HepG2 (cell line): ENCODE data around the gene SLC2A13. TPM values are rescaled to one million over a fixed set of nuclear protein-coding genes. Genes with fewer than 3 reads are reported as not detected.

Source experiments
- ATAC-seq: fragments of 200-7000 bp; cut with Tn5 transposase; 3 replicates; pipeline ENCODE4 v1.9.1; 2020; ENCODE audit warnings: mild to moderate bottlenecking, moderate library complexity
- BruUV-seq: library from RNA; stranded (reverse); fragments of 400-500 nt; replicated peaks from 2 replicates; lab custom pipeline; 2021; lab: Mats Ljungman, UMichigan
- CTCF ChIA-PET: fragments of 300-600 bp; formaldehyde crosslinking; extraction: SDS; loops from one replicate; lab custom pipeline; 2021; ENCODE audit warnings: low total read pairs, inconsistent platforms, low intra/inter-chr PET ratio; lab: Yijun Ruan, JAX
- POLR2A ChIA-PET: fragments of 350-600 bp; sonication (Branson Sonifier 250); formaldehyde crosslinking; loops from one replicate; lab custom pipeline; 2020; ENCODE audit warnings: antibody characterized with exemption, inconsistent platforms; lab: Yijun Ruan, JAX
- DNase-seq: peaks from one replicate; pipeline ENCODE4 v3.0.0-alpha.2; 2015; ENCODE audit warnings: low spot score
- FAIRE-seq: peaks from 3 replicates; lab custom pipeline; 2011; peaks lifted over from hg19 to GRCh38; lab: Jason Lieb, UNC
- H2AFZ ChIP-seq: one replicate; pipeline ENCODE4 v1.6.1; 2011; ENCODE audit warnings: low read length, inconsistent platforms
- H3K27ac ChIP-seq: fragments of 300-600 bp; 3 replicates; pipeline ENCODE4 v1.8.0; 2011; ENCODE audit warnings: mixed run types, mild to moderate bottlenecking, mixed read lengths, low read length, inconsistent platforms; ENCODE audit not compliant: insufficient read depth; ENCODE audit errors: extremely low read length
- H3K27me3 ChIP-seq, 2 experiments: fragments of 200-600 bp in 1 of 2; 2 replicates in 1 of 2; 3 replicates in 1 of 2; pipeline versions ENCODE4 v1.6.0 to v1.8.0; 2011; ENCODE audit warnings: low read length in 2 of 2, mild to moderate bottlenecking in 2 of 2, moderate library complexity in 2 of 2, inconsistent platforms in 1 of 2; ENCODE audit not compliant: insufficient read depth in 2 of 2, control insufficient read depth in 1 of 2
- H3K36me3 ChIP-seq, 2 experiments: fragments of 200-600 bp in 1 of 2; replicated peaks in 1 of 2; 2 replicates in 1 of 2; 3 replicates in 1 of 2; pipeline versions ENCODE4 v1.5.1 to v1.8.0; 2011; ENCODE audit warnings: low read length in 2 of 2, inconsistent platforms in 1 of 2; ENCODE audit not compliant: insufficient read depth in 2 of 2, control insufficient read depth in 1 of 2
- H3K4me1 ChIP-seq: 2 replicates; pipeline ENCODE4 v1.5.1; 2012; ENCODE audit warnings: low read length, inconsistent platforms; ENCODE audit not compliant: insufficient read depth
- H3K4me2 ChIP-seq: 2 replicates; pipeline ENCODE4 v1.6.0; 2011; ENCODE audit warnings: low read depth, low read length, inconsistent platforms
- H3K4me3 ChIP-seq, 3 experiments: fragments of 200-600 bp in 1 of 3; sonication (generic), shearing (Covaris generic) in 1 of 3; replicated peaks in 1 of 3; 2 replicates each; pipeline ENCODE4 v1.5.1; 2011 to 2016; ENCODE audit warnings: low read length in 3 of 3, inconsistent platforms in 2 of 3, low read depth in 2 of 3, mild to moderate bottlenecking in 2 of 3, control low read depth in 1 of 3, mixed read lengths in 1 of 3; ENCODE audit not compliant: insufficient read depth in 1 of 3
- H3K79me2 ChIP-seq: one replicate; pipeline ENCODE4 v1.6.1; 2011; ENCODE audit warnings: low read length, inconsistent platforms; ENCODE audit not compliant: insufficient read depth
- H3K9ac ChIP-seq: 2 replicates; pipeline ENCODE4 v1.6.0; 2011; ENCODE audit warnings: mild to moderate bottlenecking, low read depth, low read length, inconsistent platforms; ENCODE audit not compliant: insufficient read depth
- H3K9me3 ChIP-seq: 2 replicates; pipeline ENCODE4 v1.5.1; 2012; ENCODE audit warnings: mild to moderate bottlenecking, low read length
- H4K20me1 ChIP-seq: 2 replicates; pipeline ENCODE4 v1.6.0; 2011; ENCODE audit warnings: inconsistent platforms, mild to moderate bottlenecking, low read length, moderate library complexity; ENCODE audit not compliant: insufficient read depth
- ATM ChIP-seq: fragments of 450-650 bp; IDR thresholded peaks from 2 replicates; pipeline ENCODE4 v1.7.1; 2017; ENCODE audit warnings: mild to moderate bottlenecking, borderline replicate concordance
- CCAR2 ChIP-seq: fragments of 200-400 bp; formaldehyde crosslinking; optimal IDR thresholded peaks from 2 replicates; pipeline ENCODE3; 2018; ENCODE audit warnings: low read depth, mild to moderate bottlenecking, low read length, moderate library complexity
- FOXA3 ChIP-seq: IDR thresholded peaks from 2 replicates; pipeline ENCODE4 v1.6.1; 2016; ENCODE audit warnings: missing genetic modification reagents, missing compliant biosample characterization
- HCFC1 ChIP-seq: fragments of 150-350 bp; IDR thresholded peaks from 2 replicates; pipeline ENCODE4 v1.6.1; 2014; ENCODE audit warnings: low read depth, low read length
- HMGA1 ChIP-seq: sonication (generic); formaldehyde crosslinking; conservative IDR thresholded peaks from 2 replicates; pipeline ENCODE4 v1.4.0; 2020; ENCODE audit warnings: missing genetic modification reagents
- HNRNPLL ChIP-seq: fragments of 200-400 bp; formaldehyde crosslinking; IDR thresholded peaks from 2 replicates; pipeline ENCODE4 v1.6.1; 2017; ENCODE audit warnings: mild to moderate bottlenecking, low read depth, low read length; ENCODE audit not compliant: poor library complexity, severe bottlenecking
- IKZF1 ChIP-seq: fragments of 450-650 bp; IDR thresholded peaks from 2 replicates; pipeline ENCODE4 v1.7.1; 2016
- IRX3 ChIP-seq: sonication (generic); formaldehyde crosslinking; IDR thresholded peaks from 2 replicates; pipeline ENCODE4 v1.8.1; 2023; ENCODE audit warnings: mild to moderate bottlenecking, low read depth, missing genetic modification reagents, borderline replicate concordance
- MED8 ChIP-seq: sonication (generic); formaldehyde crosslinking; IDR thresholded peaks from 2 replicates; pipeline ENCODE4 v1.8.1; 2023; ENCODE audit warnings: mild to moderate bottlenecking, missing genetic modification reagents; ENCODE audit not compliant: insufficient replicate concordance
- NFE2 ChIP-seq: sonication (generic); formaldehyde crosslinking; IDR thresholded peaks from 2 replicates; pipeline ENCODE4 v1.4.0; 2020; ENCODE audit warnings: missing genetic modification reagents
- PPARG ChIP-seq: conservative IDR thresholded peaks from 2 replicates; pipeline ENCODE4 v1.6.1; 2016; ENCODE audit warnings: missing biosample characterization, missing genetic modification reagents
- SRF ChIP-seq: IDR thresholded peaks from 2 replicates; pipeline ENCODE4 v1.6.1; 2011; ENCODE audit warnings: mild to moderate bottlenecking, low read depth, low read length, moderate library complexity
- U2AF1 ChIP-seq: fragments of 200-400 bp; formaldehyde crosslinking; optimal IDR thresholded peaks from 2 replicates; pipeline ENCODE3; 2017; ENCODE audit warnings: mild to moderate bottlenecking, low read depth, low read length
- ZNF207 ChIP-seq: fragments of 450-650 bp; IDR thresholded peaks from 2 replicates; pipeline ENCODE4 v1.6.1; 2016; ENCODE audit warnings: antibody characterized with exemption, borderline replicate concordance
- ZNF468 ChIP-seq: sonication (generic); formaldehyde crosslinking; IDR thresholded peaks from 2 replicates; pipeline ENCODE4 v1.8.0; 2022; ENCODE audit warnings: mild to moderate bottlenecking, moderate library complexity, missing genetic modification reagents
- WGBS: methylation state at CpG from one replicate; pipeline ENCODE4 v1.1.6; 2017; ENCODE audit warnings: low lambda C conversion rate; 5-methylcytosine and 5-hydroxymethylcytosine counted together
- in situ Hi-C: cut with HindIII; loops from 2 replicates; pipeline ENCODE4 v1.10.0; 2017; ENCODE audit warnings: low pct_unique_long_range_greater_than_20kb; ENCODE audit not compliant: extremely low pct_ligation_motif_present
- intact Hi-C: fragments of 100-400 bp; cut with micrococcal nuclease; formaldehyde crosslinking; loops from one replicate; pipeline ENCODE4 v1.10.0; 2022; ENCODE audit not compliant: unreplicated experiment
- polyA plus RNA-seq, 8 experiments: library from polyadenylated mRNA; depleted of rRNA in 3 of 8; stranded (reverse) in 7 of 8; unstranded in 1 of 8; fragments of >200 nt; fragmentation: Illumina TruSeq in 4 of 8; extraction: Trizol in 4 of 8; gene quantifications; 2 replicates each; pipeline versions ENCODE4 v1.2.1 to v1.2.3, GENCODE V29; 2011 to 2016; ENCODE audit warnings: low read depth in 4 of 8, missing spikeins in 1 of 8, mixed read lengths in 1 of 8; ENCODE audit not compliant: insufficient read depth in 1 of 8
- total RNA-seq, 5 experiments: library from RNA; depleted of rRNA; stranded (reverse); fragments of >200 nt; fragmentation: Illumina TruSeq; extraction: Trizol; gene quantifications; 2 replicates each; pipeline ENCODE4 v1.2.3, GENCODE V29; 2016; ENCODE audit warnings: low read depth in 1 of 5
- TF ChIP-seq, protein P1 (sequence below): sonication (generic); formaldehyde crosslinking; IDR thresholded peaks from 2 replicates; pipeline ENCODE4 v1.5.1; 2020; ENCODE audit warnings: mild to moderate bottlenecking, missing genetic modification reagents, moderate library complexity
- TF ChIP-seq, protein P2 (sequence below): IDR thresholded peaks from 2 replicates; pipeline ENCODE4 v1.6.1; 2016
- TF ChIP-seq, protein P3 (sequence below): sonication (generic); formaldehyde crosslinking; conservative IDR thresholded peaks from 2 replicates; pipeline ENCODE4 v1.8.1; 2023; ENCODE audit warnings: missing genetic modification reagents
- TF ChIP-seq, protein P4 (sequence below): sonication (generic); formaldehyde crosslinking; IDR thresholded peaks from 2 replicates; pipeline ENCODE4 v1.4.0; 2020; ENCODE audit warnings: missing genetic modification reagents

SLC2A13 gene
- total and polyA plus RNA-seq, 2 of the 13 experiments (the other 11 are each of a cell fraction or from before 2014, with no cell fraction given): 5.5 to 6.0 TPM

DNA sequence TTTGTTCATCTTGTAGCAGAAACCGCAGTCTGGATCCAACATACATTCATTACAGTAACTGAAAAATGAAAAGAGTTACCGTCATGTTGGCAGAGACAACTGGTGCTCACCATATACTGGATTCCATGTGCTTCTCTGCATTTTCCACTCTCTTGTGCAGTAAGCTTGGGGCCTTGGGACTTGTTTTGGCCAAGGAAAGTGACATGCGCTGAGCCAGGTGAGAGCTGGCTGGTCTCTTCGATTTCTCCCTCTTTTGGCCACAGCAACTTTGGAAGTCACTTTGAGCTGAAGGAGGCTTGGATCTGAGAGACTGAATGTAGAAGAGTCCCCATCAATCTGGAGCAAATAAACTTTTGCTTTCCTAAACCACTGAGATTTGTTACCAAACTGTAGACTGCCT lies 275.7 kb downstream of the SLC2A13 start:
- Histone ChIP-seq H3K27ac (no peak overlapping the region), H3K36me3 (no peaks in the 10 kb centered on the region; a peak in 1 of 5 replicates), H2AFZ (no peak overlapping the region), H3K9me3 (no peaks in the 10 kb centered on the region), H4K20me1 (no peaks in the 10 kb centered on the region), H3K27me3 (no peaks in the 10 kb centered on the region), H3K79me2 (no peaks in the 10 kb centered on the region), H3K4me2 (no peak overlapping the region), H3K4me1 (peaks cover 23% of the 10 kb centered on the region), H3K9ac (no peak overlapping the region), H3K4me3 (no peak overlapping the region)
- intact Hi-C loops (no loop called here), in situ Hi-C loops (no loop called here)
- ATAC-seq: no peak
- no peak for TF ChIP-seq CCAR2
- TF ChIP-seq IRX3 (CRISPR knock-in tag): no peak
- TF ChIP-seq MED8 (CRISPR knock-in tag): no peak
- TF ChIP-seq, protein P1, sequence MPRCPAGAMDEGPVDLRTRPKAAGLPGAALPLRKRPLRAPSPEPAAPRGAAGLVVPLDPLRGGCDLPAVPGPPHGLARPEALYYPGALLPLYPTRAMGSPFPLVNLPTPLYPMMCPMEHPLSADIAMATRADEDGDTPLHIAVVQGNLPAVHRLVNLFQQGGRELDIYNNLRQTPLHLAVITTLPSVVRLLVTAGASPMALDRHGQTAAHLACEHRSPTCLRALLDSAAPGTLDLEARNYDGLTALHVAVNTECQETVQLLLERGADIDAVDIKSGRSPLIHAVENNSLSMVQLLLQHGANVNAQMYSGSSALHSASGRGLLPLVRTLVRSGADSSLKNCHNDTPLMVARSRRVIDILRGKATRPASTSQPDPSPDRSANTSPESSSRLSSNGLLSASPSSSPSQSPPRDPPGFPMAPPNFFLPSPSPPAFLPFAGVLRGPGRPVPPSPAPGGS (CRISPR knock-in tag): no peak
- TF ChIP-seq HNRNPLL: no peak
- TF ChIP-seq, protein P2, sequence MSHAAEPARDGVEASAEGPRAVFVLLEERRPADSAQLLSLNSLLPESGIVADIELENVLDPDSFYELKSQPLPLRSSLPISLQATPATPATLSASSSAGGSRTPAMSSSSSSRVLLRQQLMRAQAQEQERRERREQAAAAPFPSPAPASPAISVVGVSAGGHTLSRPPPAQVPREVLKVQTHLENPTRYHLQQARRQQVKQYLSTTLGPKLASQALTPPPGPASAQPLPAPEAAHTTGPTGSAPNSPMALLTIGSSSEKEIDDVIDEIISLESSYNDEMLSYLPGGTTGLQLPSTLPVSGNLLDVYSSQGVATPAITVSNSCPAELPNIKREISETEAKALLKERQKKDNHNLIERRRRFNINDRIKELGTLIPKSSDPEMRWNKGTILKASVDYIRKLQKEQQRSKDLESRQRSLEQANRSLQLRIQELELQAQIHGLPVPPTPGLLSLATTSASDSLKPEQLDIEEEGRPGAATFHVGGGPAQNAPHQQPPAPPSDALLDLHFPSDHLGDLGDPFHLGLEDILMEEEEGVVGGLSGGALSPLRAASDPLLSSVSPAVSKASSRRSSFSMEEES (CRISPR knock-in tag): no peak
- TF ChIP-seq, protein P3, sequence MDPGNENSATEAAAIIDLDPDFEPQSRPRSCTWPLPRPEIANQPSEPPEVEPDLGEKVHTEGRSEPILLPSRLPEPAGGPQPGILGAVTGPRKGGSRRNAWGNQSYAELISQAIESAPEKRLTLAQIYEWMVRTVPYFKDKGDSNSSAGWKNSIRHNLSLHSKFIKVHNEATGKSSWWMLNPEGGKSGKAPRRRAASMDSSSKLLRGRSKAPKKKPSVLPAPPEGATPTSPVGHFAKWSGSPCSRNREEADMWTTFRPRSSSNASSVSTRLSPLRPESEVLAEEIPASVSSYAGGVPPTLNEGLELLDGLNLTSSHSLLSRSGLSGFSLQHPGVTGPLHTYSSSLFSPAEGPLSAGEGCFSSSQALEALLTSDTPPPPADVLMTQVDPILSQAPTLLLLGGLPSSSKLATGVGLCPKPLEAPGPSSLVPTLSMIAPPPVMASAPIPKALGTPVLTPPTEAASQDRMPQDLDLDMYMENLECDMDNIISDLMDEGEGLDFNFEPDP (CRISPR knock-in tag): no peak
- TF ChIP-seq, protein P4, sequence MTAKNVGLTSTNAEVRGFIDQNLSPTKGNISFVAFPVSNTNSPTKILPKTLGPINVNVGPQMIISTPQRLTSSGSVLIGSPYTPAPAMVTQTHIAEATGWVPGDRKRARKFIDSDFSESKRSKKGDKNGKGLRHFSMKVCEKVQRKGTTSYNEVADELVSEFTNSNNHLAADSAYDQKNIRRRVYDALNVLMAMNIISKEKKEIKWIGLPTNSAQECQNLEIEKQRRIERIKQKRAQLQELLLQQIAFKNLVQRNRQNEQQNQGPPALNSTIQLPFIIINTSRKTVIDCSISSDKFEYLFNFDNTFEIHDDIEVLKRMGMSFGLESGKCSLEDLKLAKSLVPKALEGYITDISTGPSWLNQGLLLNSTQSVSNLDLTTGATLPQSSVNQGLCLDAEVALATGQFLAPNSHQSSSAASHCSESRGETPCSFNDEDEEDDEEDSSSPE (CRISPR knock-in tag): no peak
- TF ChIP-seq SRF: no peak
- no peak for TF ChIP-seq NFE2
- TF ChIP-seq IKZF1: no peak
- no peak for TF ChIP-seq HMGA1 (CRISPR knock-in tag)
- TF ChIP-seq ATM: no peak
- no peak for TF ChIP-seq ZNF468 (CRISPR knock-in tag)
- TF ChIP-seq ZNF207: no peak
- no peak for TF ChIP-seq HCFC1
- TF ChIP-seq FOXA3 (CRISPR knock-in tag): no peak
- TF ChIP-seq PPARG: no peak
- no peak for TF ChIP-seq U2AF1
- CTCF ChIA-PET: no interaction called here
- no peak for DNase-seq
- no peak for FAIRE-seq
- POLR2A ChIA-PET: no interaction called here
- BruUV-seq: no TSS peak
- 98% methylated on average over 4 of the region's 4 CpGs for WGBS
